ENCODE data around the gene LSP1. TPM values are rescaled to one million over a fixed set of nuclear protein-coding genes. Genes with fewer than 3 reads are reported as not detected.

The LSP1 gene
- total and polyA plus RNA-seq, 8 donors: 2.4 to 26.8 (median 9.9) TPM

- no peak for TF ChIP-seq CTCF (IDR thresholded peaks at IDR 0.05)
- peak overlapping the region in 1 of 4 donors; percentile 44 for H3K27ac ChIP-seq
- ATAC-seq (no peak), DNase-seq (peak in 1 of 6 donors; percentile 21), FAIRE-seq (no peak)
- intact Hi-C loops (cut with DNase I): no loop called here
- H3K4me1 ChIP-seq: peaks cover 0 to 4% (median 3%) of the 10 kb centered on the region in 3 donors
- no peaks in the 10 kb centered on the region for H3K27me3 ChIP-seq
- H3K36me3 ChIP-seq: no peaks in the 10 kb centered on the region
- no peaks in the 10 kb centered on the region for H3K9me3 ChIP-seq
- no peak overlapping the region for H3K4me3 ChIP-seq
- 87 to 90% methylated on average over 25 of the region's 25 CpGs for WGBS, 2 donors
Measured at GRCh38 chr11:1852271-1852876, 510 bp upstream of the LSP1 start.

GRCh38 chr11:1853376-1854131 is 670 bp downstream of the LSP1 start:
- TF ChIP-seq CTCF (IDR thresholded peaks at IDR 0.05): no peak
- Histone ChIP-seq H3K27ac (peak overlapping the region in 1 of 4 donors; percentile 44), H3K4me1 (no peaks in the 10 kb centered on the region), H3K9me3 (no peaks in the 10 kb centered on the region), H3K27me3 (no peaks in the 10 kb centered on the region), H3K4me3 (peak overlapping the region in 1 of 4 donors; percentile 36), H3K36me3 (no peaks in the 10 kb centered on the region)
- no peak for ATAC-seq
- DNase-seq: peak in 2 of 6 donors; percentile 30 to 73
- WGBS, 2 donors: 89 to 90% methylated on average over 19 of the region's 19 CpGs
- intact Hi-C loops (cut with DNase I): no loop called here
- FAIRE-seq: no peak

GRCh38 chr11:1854132-1854948 is 1.5 kb downstream of the LSP1 start:
- peak overlapping the region in 1 of 4 donors; percentile 36 for H3K4me3 ChIP-seq
- no peak overlapping the region for H3K27ac ChIP-seq
- peak in 2 of 6 donors; percentile 31 to 55 for DNase-seq

More at GRCh38 chr11:1854132-1854948, 1.5 kb downstream of the LSP1 start:
- H3K4me1 ChIP-seq: no peaks in the 10 kb centered on the region
- intact Hi-C loops (cut with DNase I): no loop called here
- 79 to 84% methylated on average over 26 to 27 of the region's 27 CpGs for WGBS, 2 donors
- H3K9me3 ChIP-seq: no peaks in the 10 kb centered on the region
- ATAC-seq (no peak), FAIRE-seq (no peak)
- H3K27me3 ChIP-seq: no peaks in the 10 kb centered on the region
- no peaks in the 10 kb centered on the region for H3K36me3 ChIP-seq
- no peak for TF ChIP-seq CTCF (IDR thresholded peaks at IDR 0.05)
